Common myeloid progenitor, CD34-positive (primary cell): Measurements from ENCODE around the gene CCAR1.
"Not testable (repeated sequence)": the region's sequence is repeated elsewhere in the genome, so short reads cannot be mapped to it uniquely, and the experiment has no call there.

Experiments used
- CTCF ChIA-PET: fragments of 350-600 bp; sonication (Branson Sonifier 250); formaldehyde crosslinking; loops from one replicate; lab custom pipeline; 2021; ENCODE audit warnings: antibody characterized with exemption; lab: Charles Lee
- POLR2A ChIA-PET: fragments of 350-600 bp; sonication (Branson Sonifier 250); formaldehyde crosslinking; loops from one replicate; lab custom pipeline; 2021; ENCODE audit warnings: antibody characterized with exemption; lab: Charles Lee
- DNase-seq, 3 donors: peaks; one replicate each; pipeline versions ENCODE4 v3.0.0 to v3.0.0-alpha.2; 2013
- H3K27ac ChIP-seq, 2 experiments: 1 replicate in 1 of 2; 2 replicates in 1 of 2; pipeline ENCODE4 v1.7.0; 2013; ENCODE audit warnings: inconsistent platforms in 2 of 2, low read length in 2 of 2, mild to moderate bottlenecking in 2 of 2, low read depth in 1 of 2, moderate library complexity in 1 of 2; ENCODE audit not compliant: severe bottlenecking in 2 of 2, insufficient read depth in 1 of 2, poor library complexity in 1 of 2
- H3K27me3 ChIP-seq, 5 experiments: replicated peaks in 2 of 5; 1 replicate in 3 of 5; 2 replicates in 2 of 5; pipeline versions ENCODE4 v1.6.1 to v1.7.0; 2013; ENCODE audit warnings: low read length in 4 of 5, mild to moderate bottlenecking in 2 of 5, moderate library complexity in 2 of 5, inconsistent platforms in 1 of 5; ENCODE audit not compliant: insufficient read depth in 5 of 5, control insufficient read depth in 4 of 5
- H3K36me3 ChIP-seq, 4 experiments: 1 replicate in 2 of 4; 2 replicates in 2 of 4; pipeline versions ENCODE4 v1.6.1 to v1.7.0; 2013; ENCODE audit warnings: low read length in 3 of 4, control low read depth in 1 of 4, mild to moderate bottlenecking in 1 of 4; ENCODE audit not compliant: control insufficient read depth in 4 of 4, insufficient read depth in 4 of 4
- H3K4me1 ChIP-seq, 4 experiments: 1 replicate in 3 of 4; 2 replicates in 1 of 4; pipeline versions ENCODE4 v1.6.1 to v1.7.1; 2013; ENCODE audit warnings: low read length in 3 of 4, mild to moderate bottlenecking in 3 of 4, control low read depth in 1 of 4, inconsistent platforms in 1 of 4, moderate library complexity in 1 of 4; ENCODE audit not compliant: control insufficient read depth in 4 of 4, insufficient read depth in 4 of 4; ENCODE audit errors: control extremely low read depth in 1 of 4
- H3K4me3 ChIP-seq, 7 experiments: 1 replicate in 4 of 7; 2 replicates in 3 of 7; pipeline versions ENCODE4 v1.5.1 to v1.7.0; 2013; ENCODE audit warnings: mild to moderate bottlenecking in 7 of 7, low read length in 6 of 7, moderate library complexity in 6 of 7, inconsistent platforms in 2 of 7, low read depth in 2 of 7, control low read depth in 1 of 7; ENCODE audit not compliant: insufficient read depth in 4 of 7, control insufficient read depth in 1 of 7; ENCODE audit errors: extremely low read depth in 1 of 7
- H3K9me3 ChIP-seq, 5 experiments: 1 replicate in 4 of 5; 2 replicates in 1 of 5; pipeline versions ENCODE4 v1.6.1 to v1.7.1; 2013; ENCODE audit warnings: low read length in 4 of 5, mild to moderate bottlenecking in 2 of 5, inconsistent platforms in 1 of 5, low read depth in 1 of 5, moderate library complexity in 1 of 5; ENCODE audit not compliant: control insufficient read depth in 4 of 5, insufficient read depth in 2 of 5; ENCODE audit errors: control extremely low read depth in 1 of 5
- WGBS: methylation state at CpG from one replicate; pipeline ENCODE4 v1.1.5; 2013; ENCODE audit not compliant: insufficient coverage; 5-methylcytosine and 5-hydroxymethylcytosine counted together

The CCAR1 gene

DNA sequence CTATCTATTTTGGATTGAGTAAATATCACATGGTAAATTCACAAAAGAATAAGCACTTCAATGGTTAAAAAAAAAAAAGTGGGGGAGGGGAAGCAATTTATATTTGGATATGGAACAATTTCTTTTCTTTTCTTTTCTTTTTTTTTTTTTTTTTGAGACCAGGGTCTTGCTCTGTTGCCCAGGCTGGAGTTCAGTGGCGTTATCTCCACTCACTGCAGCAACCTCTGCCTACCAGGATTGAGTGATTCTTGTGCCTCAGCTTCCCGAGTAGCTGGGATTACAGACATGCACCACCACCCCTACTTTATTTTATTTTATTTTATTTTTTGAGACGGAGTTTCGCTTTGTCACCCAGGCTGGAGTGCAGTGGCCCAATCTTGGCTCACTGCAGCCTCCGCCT, 12.1 kb upstream of the CCAR1 start:
- DNase-seq, H3K27me3 ChIP-seq, H3K36me3 ChIP-seq, H3K27ac ChIP-seq, H3K9me3 ChIP-seq, H3K4me3 ChIP-seq, CTCF ChIA-PET, H3K4me1 ChIP-seq: not testable (repeated sequence)
- POLR2A ChIA-PET: interaction anchor here (0.5 kb wide), 1 partner anchor 18 kb away, joined by 3 read pairs; no protein-coding TSS in a partner anchor
- 100% methylated on average over 3 of the region's 5 CpGs for WGBS

DNA sequence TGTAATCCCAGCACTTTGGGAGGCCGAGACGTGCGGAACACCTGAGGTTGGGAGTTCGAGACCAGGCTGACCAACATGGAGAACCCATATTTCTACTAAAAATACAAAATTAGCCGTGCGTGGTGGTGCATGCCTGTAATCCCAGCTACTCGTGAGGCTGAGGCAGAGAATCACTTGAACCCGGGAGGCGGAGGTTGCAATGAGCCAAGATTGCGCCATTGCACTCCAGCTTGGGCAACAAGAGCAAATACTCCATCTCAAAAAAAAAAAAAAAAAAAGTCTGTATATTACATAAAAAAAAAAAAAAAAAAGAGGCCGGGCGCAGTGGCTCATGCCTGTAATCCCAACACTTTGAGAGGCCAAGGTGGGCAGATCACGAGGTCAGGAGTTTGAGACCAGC, 8.0 kb upstream of the CCAR1 start:
- CTCF ChIA-PET, POLR2A ChIA-PET, H3K9me3 ChIP-seq, H3K27ac ChIP-seq, H3K4me3 ChIP-seq, H3K27me3 ChIP-seq, H3K36me3 ChIP-seq, DNase-seq, H3K4me1 ChIP-seq: not testable (repeated sequence)
- WGBS: 100% methylated on average over 1 of the region's 13 CpGs

DNA sequence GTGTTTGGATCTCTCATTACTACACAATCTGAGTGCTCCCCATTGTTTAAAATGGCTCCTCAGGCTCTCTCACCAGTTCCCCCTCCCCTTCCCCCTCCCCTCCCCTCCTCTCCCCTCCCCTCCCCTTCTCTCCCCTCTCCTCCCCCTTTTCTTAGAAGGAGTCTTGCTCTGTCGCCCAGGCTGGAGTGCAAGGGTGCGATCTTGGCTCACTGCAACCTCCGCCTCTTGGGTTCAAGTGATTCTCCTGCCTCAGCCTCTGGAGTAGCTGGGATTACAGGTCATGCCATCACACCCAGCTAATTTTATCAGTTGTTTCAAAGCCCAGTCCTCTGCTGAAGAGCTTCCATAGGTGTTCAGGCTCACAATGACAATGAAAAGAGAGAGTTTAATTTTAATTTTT, 3.6 kb upstream of the CCAR1 start:
- Histone ChIP-seq H3K9me3 (no peaks in the 10 kb centered on the region), H3K4me3 (no peak overlapping the region), H3K27me3 (no peaks in the 10 kb centered on the region), H3K4me1 (peaks cover 2 to 9% (median 7%) of the 10 kb centered on the region in 4 experiments), H3K27ac (no peak overlapping the region), H3K36me3 (no peaks in the 10 kb centered on the region)
- POLR2A ChIA-PET: no interaction called here
- 100% methylated on average over 3 of the region's 3 CpGs for whole genome bisulfite sequencing
- no peak for DNase-seq
- CTCF ChIA-PET: no interaction called here

DNA sequence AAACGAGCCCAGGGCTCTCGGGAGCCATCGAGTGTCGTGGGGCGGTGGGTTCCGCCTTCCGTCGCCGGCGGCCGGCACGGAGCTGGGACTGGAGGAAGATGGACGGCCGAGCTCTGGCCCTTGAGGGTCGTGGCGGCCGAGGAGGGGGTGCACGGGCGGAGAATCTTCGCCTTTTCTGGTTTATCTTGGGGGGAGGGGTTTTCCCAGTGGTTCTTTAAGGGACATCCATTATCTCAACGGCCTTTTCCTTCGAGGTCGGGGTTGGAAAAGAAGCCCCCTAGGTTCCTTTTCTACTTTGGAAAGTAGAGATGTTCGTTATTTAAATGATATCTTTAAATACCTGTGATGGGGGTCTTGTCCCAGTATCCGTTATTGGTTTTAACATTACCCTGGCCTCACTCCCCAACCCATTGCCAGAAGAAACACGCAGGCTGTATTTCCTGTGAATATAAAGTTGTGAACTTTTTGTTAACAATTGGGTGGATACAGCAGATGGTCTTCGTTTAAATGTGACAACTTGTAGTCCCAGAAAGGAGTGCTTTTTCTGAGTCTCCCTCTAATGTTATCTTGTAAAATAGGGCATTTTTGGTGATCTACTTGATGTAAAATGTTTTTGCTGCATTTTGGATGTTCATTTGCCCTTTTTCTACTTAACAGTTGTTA, 765 bp downstream of the CCAR1 start:
- ChIA-PET POLR2A (interaction anchor here (0.9 kb wide), 1 partner anchor 13 kb away, joined by 3 read pairs; no protein-coding TSS in a partner anchor), CTCF (interaction anchor here (1.8 kb wide), 1 partner anchor 171 kb away, joined by 5 read pairs; no protein-coding TSS in a partner anchor)
- Histone ChIP-seq H3K27ac (peak overlapping the region; percentile 90 to 98), H3K9me3 (no peaks in the 10 kb centered on the region), H3K4me3 (peak overlapping the region; percentile 85 to 97 (median 94)), H3K4me1 (peaks cover 2 to 11% (median 10%) of the 10 kb centered on the region in 4 experiments), H3K27me3 (no peaks in the 10 kb centered on the region), H3K36me3 (peaks cover 8 to 23% (median 17%) of the 10 kb centered on the region in 4 experiments)
- no peak for DNase-seq
- WGBS: 6% methylated on average over 3 of the region's 27 CpGs

DNA sequence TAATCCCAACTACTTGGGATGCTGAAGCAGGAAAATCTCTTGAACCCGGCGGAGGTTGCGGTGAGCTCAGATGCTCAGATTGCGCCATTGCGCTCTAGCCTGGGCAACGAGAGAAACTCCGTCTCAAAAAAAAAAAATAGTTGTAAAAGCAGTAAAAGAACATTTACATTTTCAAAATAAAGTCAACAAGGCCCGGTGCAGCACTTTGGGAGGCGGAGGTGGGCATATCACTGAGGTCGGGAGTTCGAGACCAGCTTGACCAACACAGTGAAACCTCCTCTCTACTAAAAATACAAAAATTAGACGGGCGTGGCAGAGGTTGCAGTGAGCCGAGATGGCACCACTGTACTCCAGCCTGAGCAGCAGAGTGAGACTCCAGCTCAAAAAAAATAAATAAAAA, 4.0 kb downstream of the CCAR1 start:
- peaks cover 14 to 45% (median 33%) of the 10 kb centered on the region in 4 experiments for H3K36me3 ChIP-seq
- 94% methylated on average over 6 of the region's 14 CpGs for WGBS

DNA sequence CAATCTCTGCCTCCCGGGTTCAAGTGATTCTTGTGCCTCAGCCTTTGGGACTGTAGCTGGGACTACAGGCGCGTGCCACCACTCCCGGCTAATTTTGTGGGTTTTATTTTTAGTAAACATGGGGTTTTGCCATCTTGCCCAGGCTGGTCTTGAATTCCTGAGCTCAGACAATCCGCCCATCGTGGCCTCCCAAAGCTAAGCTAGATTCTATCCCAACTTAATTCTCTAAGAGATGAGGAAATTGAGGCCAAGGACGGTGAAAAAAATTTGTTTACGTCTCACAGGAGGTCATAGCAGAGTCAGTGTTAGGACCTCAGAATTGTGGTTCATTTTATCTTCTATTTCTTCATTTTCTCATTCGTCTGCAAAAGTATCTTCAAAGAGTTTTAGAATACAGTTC, 6.1 kb downstream of the CCAR1 start:
- Histone ChIP-seq H3K36me3 (peaks cover 17 to 61% (median 47%) of the 10 kb centered on the region in 4 experiments), H3K4me1 (peaks cover under 1 to 7% (median 5%) of the 10 kb centered on the region in 4 experiments), H3K9me3 (no peaks in the 10 kb centered on the region), H3K27me3 (no peaks in the 10 kb centered on the region), H3K27ac (no peak overlapping the region), H3K4me3 (no peak overlapping the region)
- no peak for DNase-seq
- ChIA-PET CTCF (no interaction called here), POLR2A (interaction anchor here (0.6 kb wide), 1 partner anchor 15 kb away, joined by 4 read pairs; no protein-coding TSS in a partner anchor)
- 100% methylated on average over 6 of the region's 9 CpGs for WGBS

More for the DNA sequence above, 4.0 kb downstream of the CCAR1 start:
- no peak for DNase-seq
- H3K27me3 ChIP-seq: no peaks in the 10 kb centered on the region
- POLR2A ChIA-PET: no interaction called here
- no peaks in the 10 kb centered on the region for H3K9me3 ChIP-seq
- CTCF ChIA-PET: no interaction called here
- no peak overlapping the region for H3K27ac ChIP-seq
- peaks cover 2 to 11% (median 10%) of the 10 kb centered on the region in 4 experiments for H3K4me1 ChIP-seq
- no peak overlapping the region for H3K4me3 ChIP-seq

DNA sequence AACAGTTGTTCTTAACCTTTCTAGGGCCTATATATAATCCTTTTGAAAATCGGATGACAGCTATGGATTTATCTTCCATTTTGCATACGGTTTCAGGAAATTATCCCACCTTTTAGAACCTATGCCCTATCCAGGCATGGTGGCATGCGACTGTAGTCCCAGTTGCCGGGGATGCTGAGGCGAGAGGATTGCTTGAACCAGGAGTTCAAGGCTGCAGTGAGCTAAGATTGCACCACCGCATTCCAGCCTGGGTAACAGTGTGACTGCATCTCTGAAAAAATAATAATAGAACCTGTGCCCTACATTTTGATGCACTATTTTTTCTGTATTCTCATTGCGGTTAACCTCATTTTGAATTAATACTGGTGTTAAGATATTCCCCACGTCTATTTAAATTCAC, 11.6 kb downstream of the CCAR1 start:
- no peak overlapping the region for H3K27ac ChIP-seq
- H3K4me3 ChIP-seq: no peak overlapping the region
- no peaks in the 10 kb centered on the region for H3K4me1 ChIP-seq
- no peaks in the 10 kb centered on the region for H3K27me3 ChIP-seq
- no peaks in the 10 kb centered on the region for H3K9me3 ChIP-seq
- ChIA-PET CTCF (no interaction called here), POLR2A (no interaction called here)
- WGBS: 95% methylated on average over 7 of the region's 8 CpGs
- DNase-seq: no peak
- peaks cover 16 to 84% (median 67%) of the 10 kb centered on the region in 4 experiments for H3K36me3 ChIP-seq
